Hematopoietic multipotent progenitor cell treated with erythropoietin and hydrocortisone succinate and interleukin-3 and kit ligand, for 4 days (in vitro differentiated cells): Measurements from ENCODE around the gene TNFAIP3.
"Not testable (repeated sequence)": the region's sequence is repeated elsewhere in the genome, so short reads cannot be mapped to it uniquely, and the experiment has no call there.

Experiments used
- DNase-seq: peaks from one replicate; pipeline ENCODE4 v3.0.0-alpha.2; 2015

TNFAIP3 gene

DNA sequence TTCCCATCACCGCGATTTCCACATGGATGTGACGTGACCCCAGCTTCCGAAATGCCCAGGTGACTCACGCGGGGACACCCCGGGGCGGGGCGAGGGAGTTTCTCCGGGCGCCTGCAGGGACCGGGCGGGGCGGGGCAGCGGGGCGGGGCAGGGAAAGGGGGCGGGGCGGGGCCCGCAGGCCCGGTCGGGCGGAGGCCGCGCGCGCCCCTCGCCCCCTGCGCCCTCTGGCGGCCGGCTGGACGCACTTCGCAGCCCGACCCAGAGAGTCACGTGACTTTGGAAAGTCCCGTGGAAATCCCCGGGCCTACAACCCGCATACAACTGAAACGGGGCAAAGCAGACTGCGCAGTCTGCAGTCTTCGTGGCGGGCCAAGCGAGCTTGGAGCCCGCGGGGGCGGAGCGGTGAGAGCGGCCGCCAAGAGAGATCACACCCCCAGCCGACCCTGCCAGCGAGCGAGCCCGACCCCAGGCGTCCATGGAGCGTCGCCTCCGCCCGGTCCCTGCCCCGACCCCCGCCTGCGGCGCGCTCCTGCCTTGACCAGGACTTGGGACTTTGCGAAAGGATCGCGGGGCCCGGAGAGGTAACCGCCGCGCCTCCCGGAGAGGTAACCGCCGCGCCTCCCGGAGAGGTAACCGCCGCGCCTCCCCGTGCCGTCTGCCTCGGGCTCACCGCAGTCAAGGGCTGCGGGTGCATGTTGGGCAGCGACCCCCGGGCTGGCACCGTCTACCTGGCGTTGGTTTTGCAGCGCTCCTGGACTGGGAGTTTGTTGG, at the start of gene TNFAIP3:
Gene TNFAIP3 (plus strand): TSS at position 346 of the 771 bp plus-strand sequence. CDS start 3,969 bp downstream, outside the sequence.
- DNase-seq: peak; percentile 92

DNA sequence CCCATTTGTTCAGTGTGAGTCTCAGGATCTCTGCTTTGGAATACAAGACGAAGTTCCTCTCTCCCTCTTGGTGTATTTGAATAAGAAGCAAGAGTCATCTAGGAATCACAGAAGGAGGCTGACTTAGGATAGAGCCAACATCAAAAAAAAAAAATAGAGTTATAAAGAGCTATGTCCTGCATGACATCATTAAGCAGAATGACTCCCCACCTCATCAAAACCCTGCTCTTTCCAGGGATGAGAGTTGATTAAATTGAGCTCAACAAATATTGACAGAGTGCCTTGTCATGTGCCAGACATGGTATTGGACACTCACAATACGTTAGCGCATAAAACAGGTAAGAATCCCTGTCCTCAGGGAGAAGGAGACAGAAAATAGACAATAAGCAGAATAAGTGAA, 48.6 kb upstream of the TNFAIP3 start:
- no peak for DNase-seq

DNA sequence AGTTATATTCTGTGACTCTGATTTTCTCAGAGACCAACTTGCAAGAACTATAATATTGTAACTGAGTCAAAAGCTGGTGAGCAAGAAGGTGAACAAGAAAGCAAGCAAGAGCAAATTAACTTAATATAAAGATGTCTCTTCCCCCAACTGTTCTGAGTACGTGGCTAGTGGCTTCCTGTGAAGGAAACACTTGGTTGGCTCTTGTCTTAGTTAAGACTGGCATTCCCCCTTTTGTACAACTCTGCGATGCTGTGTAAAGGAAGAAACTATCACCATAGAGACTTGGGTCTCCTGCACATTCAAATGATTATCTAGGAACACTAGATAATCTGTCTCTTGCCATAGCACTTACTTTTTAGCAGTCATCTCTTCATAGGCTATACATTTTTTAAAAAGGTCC, 47.3 kb upstream of the TNFAIP3 start:
- peak; percentile 54 for DNase-seq

DNA sequence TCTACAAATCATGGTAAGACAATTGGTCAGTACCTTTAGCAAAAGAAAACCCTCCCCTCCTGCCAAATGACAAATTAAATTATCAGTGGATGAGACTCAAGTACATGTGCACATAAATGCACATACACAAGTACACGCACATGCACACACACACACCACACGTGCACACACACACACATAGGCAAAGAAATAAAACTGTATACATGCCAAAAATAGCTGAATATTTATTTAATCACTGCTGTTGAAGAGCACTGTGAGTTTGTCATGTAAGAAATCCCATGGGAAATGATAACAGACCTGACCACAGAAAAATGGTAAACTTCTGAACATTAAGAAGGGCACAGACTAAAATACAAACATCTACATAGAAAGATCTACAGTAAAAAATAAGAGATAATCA, 46.6 kb upstream of the TNFAIP3 start:
- DNase-seq: no peak

DNA sequence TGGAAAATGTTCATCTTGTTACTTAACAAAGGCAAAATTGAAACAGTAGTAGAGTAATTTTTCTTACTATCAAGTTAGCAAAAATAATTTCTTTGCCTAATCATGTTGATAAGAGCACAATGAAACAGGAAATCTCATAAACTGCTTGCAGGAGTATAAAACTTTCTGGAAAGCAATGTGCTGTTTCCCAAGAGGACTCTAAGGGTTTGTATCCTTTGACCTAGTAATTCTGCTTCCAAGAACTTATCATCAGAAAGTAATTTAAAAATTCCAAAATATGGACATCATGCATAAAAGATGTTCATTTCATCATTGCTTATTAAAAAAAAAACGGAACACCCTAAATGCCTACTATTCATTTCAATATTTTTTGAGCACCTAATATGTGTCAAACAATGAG, 46.1 kb upstream of the TNFAIP3 start:
- DNase-seq: no peak

DNA sequence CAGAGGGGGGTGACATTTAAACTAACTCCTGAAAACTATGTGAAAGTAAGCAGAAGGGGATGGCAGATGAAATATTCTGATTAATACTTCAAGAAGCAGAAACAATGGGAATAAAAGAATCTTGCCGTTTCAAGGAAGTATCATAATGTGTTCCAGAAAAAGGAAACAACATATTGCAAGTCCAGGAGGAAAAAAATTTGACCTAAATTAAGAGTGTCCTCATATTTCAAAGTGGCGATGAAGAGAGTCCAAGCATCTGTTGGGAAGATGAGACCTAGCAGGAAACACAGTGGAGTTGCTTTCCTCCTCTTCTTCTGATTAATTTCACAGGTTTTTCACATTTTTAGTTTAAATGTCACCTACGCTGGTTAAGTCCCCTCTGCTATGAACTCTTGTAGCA, 45.6 kb upstream of the TNFAIP3 start:
- DNase-seq: no peak

DNA sequence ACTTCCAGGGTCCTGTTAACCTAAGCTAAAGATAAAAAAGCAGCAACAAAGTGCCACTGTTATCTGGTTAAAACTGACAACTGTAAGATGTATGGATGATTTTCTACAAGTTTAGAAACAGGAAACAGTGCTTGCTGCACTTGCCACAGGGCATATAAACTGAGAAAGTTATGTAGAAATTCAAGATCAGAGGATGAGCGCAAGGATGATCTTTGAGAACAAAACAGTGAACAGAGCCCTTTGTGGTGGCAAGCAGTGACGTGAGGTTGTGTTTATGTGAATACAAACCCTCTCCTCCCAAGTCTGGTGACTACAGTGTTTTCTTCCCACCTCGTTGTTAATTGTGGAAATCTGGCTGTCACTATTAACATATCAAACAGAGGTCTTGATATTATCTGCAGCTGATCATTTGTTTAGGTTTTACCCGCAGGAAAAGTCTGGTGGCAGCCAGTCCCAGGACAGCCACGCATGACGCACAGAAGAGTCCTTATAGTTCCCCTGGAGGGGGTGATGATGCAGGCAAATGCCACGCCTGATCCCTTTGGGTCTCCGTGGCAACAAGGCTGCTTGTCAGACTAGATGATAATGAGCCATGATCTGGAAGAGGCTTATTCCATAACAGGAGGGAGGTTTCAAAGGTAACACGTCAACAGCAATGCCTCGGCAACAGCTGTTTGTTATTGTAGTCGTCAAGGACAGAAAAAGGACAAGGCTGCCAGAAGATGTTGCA, 43.1 kb upstream of the TNFAIP3 start:
- DNase-seq: peak; percentile 71

DNA sequence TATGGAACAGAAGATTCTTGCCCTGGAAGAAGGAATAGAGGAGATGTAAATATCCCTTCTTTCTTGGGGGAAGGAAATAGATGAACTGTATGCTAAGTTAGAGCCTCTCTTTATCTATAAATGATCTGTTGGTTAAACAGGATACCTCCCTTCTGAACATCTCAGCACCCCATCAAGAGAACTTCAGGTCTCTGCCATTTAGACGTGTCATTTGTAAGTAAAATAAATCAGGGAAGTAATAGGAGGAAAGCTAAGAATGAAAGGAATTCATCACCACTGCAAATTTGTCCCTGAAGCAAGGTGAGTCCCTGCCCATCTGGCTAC, 42.5 kb upstream of the TNFAIP3 start:
- DNase-seq: no peak

DNA sequence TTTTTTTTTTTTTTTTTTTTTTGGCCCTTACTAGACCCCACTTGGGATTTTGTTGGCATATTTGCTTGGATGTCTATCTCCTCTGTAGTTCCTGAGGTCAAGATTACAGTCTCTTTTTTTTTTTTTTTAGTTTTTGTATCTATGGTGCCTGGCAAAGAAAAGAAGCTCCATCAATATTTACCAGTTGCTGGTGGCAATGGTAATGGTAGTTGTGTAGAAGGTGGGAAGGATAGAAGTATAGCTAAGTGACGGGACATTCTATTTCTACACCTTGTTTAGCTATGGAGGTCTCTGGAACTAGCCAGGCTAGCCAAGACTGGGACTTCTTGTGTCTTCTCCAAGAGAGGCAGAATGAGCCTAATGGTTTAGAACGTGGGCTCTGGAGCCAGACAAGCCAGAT, 42.2 kb upstream of the TNFAIP3 start:
- no peak for DNase-seq

DNA sequence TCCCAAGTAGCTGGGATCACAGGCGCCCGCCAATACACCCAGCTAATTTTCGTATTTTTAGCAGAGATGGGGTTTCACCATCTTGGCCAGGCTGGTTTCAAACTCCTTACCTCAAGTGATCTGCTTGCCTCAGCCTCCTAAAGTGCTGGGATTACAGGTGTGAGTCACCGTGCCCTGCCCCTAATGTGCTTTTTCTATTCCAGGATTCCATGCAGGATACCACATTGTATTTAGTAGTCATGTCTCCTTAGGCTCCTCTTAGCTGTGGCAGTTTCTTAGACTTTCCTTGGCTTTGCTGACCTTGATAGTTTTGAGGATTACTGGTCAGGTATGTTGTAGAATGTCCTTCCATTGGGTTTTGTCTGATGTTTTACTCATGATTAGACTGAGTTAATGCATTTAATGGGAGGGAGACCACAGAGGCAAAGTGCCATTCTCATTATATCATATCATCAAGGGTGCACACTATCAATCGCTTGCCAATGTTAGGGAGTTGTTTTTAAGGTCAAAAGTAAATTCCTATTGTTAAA, 39.6 kb upstream of the TNFAIP3 start:
- no peak for DNase-seq

DNA sequence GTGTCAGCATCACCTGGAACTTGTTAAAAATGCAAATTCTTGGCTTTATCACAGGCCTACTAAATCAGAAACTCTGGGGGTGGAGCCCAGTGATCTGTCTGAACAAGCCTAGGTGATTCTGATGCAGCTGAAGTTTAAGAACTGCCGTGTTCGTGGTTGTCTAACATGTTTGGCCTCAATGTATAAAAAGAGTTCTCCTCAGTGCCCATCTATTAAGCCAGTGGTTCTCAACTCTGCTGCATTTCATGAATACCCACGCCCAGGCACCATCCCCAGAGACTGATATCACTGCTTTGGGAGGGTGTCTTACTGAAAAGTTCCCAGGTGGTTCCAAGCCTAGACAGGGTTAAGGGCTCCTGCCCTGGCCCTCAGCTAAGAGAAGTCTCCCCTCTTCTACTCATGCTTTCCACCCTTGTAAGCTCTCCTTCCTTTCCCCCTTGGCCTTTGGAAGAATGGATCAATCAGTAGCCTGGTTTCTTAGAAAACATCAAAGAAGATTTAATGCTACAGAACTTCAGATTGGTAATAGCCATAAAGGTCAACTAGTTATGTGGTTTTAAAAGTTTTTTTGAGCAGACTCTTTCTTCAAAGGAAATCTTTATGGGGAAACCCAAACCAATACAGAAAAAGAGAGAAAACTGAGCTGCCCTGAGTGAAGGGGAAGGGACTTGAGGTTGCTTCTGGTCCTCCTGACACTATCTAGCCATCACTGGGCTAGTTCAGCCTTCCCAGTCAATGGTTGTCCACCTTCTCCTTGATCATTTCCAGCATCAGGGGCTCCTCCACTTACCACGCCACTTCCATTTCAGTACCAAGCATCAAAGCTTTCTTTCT, 38.9 kb upstream of the TNFAIP3 start:
- DNase-seq: no peak

DNA sequence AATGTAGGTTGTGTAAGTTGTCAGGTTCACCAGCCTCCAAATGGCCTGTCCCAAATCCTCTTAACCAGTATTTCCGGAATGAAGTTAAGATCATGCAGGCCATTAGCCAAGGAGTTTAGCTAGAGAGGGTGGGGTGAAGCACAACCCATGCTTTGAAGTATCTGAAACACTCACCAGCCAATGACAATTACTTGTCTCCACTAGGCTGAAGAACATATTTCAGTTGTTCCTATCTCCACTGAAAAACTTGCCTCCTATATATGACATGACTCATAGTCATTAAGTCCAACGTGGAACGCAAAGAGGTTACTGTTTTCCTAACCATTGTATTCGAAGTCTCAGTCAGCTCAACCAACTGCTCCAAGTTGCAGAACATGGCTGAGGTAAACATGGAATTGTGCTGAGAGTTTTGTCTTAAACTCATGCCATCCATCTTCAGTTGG, 37.4 kb upstream of the TNFAIP3 start:
- DNase-seq: no peak

DNA sequence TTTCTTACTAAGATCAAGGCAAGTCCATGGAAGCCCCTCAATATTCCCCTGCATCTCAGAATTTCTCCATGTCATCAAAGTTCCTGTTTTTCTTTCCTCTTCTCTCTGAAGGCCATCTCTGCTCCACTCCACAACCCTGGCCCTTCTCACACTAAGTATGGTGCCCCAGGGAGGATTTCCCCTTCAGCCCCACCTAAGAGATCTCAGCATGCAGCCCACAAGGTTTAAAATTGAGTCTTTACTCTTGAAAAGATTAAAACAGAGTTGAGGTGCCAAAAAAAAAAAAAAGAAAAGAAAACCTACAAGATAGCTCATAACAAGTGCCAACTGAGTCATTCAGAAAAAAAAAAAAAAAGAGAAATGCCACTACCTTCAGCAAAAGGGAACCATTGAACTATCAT, 36.5 kb upstream of the TNFAIP3 start:
- no peak for DNase-seq

DNA sequence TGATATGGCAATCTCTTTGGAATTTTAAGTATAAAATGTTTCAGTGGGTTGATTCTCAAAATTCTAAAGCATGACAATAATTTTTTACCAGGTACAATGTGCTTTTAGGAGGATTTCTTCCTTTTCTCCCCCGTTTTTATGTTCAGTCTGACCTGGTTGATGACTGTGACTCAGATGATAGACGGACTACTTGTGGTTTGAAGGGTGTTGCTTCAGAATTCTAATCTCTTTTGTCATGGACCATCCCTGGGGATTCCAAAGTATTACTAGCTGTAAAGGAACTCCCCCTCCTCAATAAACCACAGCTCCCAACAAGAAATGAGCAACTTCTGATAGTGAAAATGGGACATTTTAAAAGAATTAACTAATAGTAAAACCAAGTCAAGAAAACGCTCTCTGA, 34.9 kb upstream of the TNFAIP3 start:
- peak; percentile 19 for DNase-seq

DNA sequence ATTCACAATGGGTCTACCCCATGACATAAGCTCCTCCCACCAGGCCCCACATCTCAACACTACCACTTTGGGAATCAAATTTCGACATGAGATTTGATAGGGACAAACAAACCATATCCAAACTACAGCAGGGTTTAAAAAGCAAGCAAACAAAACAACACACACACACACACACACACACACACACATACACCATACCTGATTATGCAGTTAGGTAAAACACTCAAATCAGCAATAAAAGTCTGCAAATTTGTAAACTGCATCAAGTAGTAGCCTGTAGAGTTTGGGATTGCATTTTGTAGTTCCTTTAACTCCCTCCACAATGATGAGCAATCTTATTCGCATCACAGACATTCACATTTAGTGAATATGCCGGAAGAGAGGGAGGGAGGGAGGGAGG, 32.6 kb upstream of the TNFAIP3 start:
- no peak for DNase-seq

DNA sequence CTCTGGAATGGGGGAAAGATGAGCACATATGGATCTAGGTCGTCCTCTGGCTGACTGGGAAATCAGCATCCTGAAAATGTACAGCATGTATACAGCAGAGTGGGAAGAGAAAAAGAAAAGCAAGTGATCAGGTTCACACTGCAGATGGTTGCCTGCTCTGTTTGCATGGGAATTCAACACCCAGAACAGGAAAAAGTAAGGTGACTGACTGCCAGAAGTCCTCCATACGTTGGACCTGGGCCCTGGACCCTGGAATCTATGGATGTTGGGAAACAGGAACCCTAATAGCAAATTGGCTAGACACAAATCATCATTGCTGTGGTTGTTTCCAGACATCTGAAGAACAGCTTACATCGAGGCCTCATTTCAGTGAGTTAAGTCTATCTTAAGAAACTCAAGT, 30.3 kb upstream of the TNFAIP3 start:
- no peak for DNase-seq

DNA sequence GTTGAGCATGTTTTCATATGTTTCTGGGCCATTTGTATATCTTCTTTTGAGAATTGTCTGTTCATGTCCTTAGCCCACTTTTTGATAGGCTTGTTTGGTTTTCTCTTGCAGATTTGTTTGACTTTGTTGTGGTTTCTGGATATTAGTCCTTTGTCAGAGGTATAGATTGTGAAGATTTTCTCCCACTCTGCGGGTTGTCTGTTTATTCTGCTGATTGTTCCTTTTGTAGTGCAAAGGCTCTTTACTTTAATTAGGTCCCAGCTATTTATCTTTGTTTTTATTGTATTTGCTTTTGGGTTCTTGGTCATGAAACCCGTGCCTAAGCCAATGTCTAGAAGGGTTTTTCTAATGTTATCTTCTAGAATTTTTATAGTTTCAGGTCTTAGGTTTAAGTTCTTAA, 29.0 kb upstream of the TNFAIP3 start:
- DNase-seq: not testable (repeated sequence)

DNA sequence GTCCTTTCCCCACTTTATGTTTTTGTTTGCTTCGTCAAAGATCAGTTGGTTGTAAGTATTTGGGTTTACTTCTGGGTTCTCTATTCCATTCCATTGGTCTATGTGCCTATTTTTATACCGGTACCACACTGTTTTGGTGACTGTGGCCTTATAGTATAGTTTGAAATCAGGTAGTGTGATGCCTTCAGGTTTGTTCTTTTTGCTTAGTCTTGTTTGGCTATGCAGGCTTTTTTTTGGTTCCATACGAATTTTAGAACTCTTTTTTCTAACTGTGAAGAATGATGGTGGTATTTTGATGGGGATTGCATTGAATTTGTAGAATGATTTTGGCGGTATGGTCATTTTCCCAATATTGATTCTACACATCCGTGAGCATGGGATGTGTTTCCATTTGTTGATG, 28.5 kb upstream of the TNFAIP3 start:
- not testable (repeated sequence) for DNase-seq

DNA sequence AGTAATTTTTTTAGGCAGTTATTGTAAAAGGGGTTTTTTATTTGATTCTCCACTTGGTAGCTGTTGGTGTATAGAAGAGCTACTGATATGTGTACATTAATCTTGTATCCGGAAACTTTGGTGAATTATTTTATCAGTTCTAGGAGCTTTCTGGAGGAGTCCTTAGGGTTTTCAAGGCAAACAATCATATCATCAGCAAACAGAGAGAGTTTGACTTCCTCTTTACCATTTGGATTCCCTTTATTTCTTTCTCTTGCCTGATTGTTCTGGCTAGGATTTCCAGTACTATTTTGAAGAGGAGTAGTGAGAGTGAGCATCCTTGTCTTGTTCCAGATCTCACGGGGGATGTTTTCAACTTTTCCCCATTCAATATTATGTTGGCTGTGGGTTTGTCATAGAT, 28.0 kb upstream of the TNFAIP3 start:
- DNase-seq: no peak

DNA sequence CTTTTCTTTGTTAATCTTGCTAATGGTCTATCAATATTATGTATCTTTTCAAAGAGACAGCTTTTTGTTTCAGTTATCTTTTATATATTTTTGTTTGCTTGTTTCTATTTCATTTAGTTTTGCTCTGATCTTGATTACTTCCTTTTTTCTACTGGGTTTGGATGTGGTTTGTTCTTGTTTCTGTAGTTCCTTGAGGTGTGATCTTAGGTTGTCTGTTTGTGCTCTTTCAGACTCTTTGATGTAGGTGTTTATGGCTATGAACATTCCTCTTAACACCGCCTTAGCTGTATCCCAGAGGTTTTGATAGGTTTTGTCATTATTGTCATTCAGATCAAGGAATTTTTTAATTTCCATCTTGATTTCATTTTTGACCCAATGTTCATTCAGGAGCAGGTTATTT, 26.8 kb upstream of the TNFAIP3 start:
- DNase-seq: no peak

DNA sequence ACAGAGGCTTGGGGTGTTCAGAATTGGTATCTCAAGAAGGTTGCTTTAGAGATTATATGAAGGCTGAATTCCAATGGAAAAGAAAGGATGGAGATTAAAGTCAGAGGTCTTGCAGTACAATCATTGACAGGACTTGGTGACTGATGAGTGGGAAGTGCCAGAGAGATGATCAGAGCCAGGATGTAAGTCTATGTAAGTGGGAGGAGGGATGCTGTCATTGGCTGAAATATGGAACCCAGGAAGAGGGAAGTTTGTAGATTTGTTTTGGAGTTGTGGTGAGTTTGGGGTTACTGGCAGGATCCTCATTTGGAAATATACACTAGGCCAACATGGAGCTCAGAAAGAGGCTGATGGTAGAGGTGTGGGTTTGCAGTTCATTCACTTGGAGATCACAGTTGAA, 23.8 kb upstream of the TNFAIP3 start:
- no peak for DNase-seq

DNA sequence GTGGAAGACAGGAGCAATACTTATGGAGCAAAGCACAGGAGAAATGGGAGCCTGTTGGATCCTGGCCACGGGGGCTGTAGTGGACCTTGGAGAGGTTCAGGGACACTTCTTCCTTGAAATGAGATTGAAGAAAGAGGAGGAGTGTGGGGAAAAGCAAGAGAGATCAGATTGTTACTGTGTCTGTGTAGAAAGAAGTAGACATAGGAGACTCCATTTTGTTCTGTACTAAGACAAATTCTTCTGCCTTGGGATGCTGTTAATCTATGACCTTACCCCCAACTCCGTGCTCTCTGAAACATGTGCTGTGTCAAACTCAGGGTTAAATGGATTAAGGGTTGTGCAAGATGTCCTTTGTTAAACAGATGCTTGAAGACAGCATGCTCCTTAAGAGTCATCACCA, 22.7 kb upstream of the TNFAIP3 start:
- not testable (repeated sequence) for DNase-seq

DNA sequence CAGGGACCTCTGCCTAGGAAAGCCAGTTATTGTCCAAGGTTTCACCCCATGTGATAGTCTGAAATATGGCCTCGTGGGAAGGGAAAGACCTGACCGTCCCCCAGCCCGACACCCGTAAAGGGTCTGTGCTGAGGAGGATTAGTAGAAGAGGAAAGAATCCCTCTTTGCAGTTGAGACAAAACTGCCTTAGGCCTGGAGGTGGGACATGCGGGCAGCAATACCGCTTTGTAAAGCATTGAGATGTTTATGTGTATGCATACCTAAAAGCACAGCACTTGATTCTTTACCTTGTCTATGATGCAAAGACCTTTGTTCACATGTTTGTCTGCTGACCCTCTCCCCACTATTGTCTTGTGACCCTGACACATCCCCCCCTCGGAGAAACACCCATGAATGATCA, 22.3 kb upstream of the TNFAIP3 start:
- not testable (repeated sequence) for DNase-seq
